Activated T-cell treated with anti-CD3 and anti-CD28 coated beads for 24 hours (primary cell): ENCODE measurements around the gene SMURF2.
A peak's percentile ranks its signal among the peaks of the same experiment; 100 is the strongest.

Experiments used
- DNase-seq: peaks from one replicate; pipeline ENCODE4 v3.0.0-alpha.2; 2020; ENCODE audit warnings: low read depth

The SMURF2 gene

GRCh38 chr17:64536913-64537312 lies 125.2 kb downstream of the SMURF2 start:
- no peak for DNase-seq

GRCh38 chr17:64535357-64535756 lies 126.8 kb downstream of the SMURF2 start:
- DNase-seq = no peak

- no peak for DNase-seq
Observed at GRCh38 chr17:64534187-64534586, 127.9 kb downstream of the SMURF2 start.

- no peak for DNase-seq
Observed at GRCh38 chr17:64533784-64534183, 128.3 kb downstream of the SMURF2 start.

GRCh38 chr17:64532409-64532808 lies 129.7 kb downstream of the SMURF2 start:
- DNase-seq = no peak

- DNase-seq = no peak
Observed at GRCh38 chr17:64531955-64532371, 130.1 kb downstream of the SMURF2 start.

GRCh38 chr17:64529221-64529620 lies 132.9 kb downstream of the SMURF2 start:
- no peak for DNase-seq

- DNase-seq = no peak
Observed at GRCh38 chr17:64527914-64528313, 134.2 kb downstream of the SMURF2 start.

GRCh38 chr17:64520359-64520758 lies 141.7 kb downstream of the SMURF2 start:
- no peak for DNase-seq

GRCh38 chr17:64519601-64520000 lies 142.5 kb downstream of the SMURF2 start:
- DNase-seq = no peak

- no peak for DNase-seq
Observed at GRCh38 chr17:64515829-64516228, 146.3 kb downstream of the SMURF2 start.

GRCh38 chr17:64515419-64515818 lies 146.7 kb downstream of the SMURF2 start:
- DNase-seq = no peak

- DNase-seq = no peak
Observed at GRCh38 chr17:64509179-64509578, 152.9 kb downstream of the SMURF2 start.

GRCh38 chr17:64508683-64509082 lies 153.4 kb downstream of the SMURF2 start:
- no peak for DNase-seq

- DNase-seq = peak; percentile 22
Observed at GRCh38 chr17:64507413-64507782, 154.7 kb downstream of the SMURF2 start.

GRCh38 chr17:64506576-64507412 lies 155.3 kb downstream of the SMURF2 start, which contains the start of gene CEP95:
Gene CEP95, plus strand, starts transcription at chr17:64506977. Its CDS starts 121 bp downstream, at chr17:64507098.
- peak; percentile 95 for DNase-seq

GRCh38 chr17:64506201-64506575 lies 155.9 kb downstream of the SMURF2 start, which contains the start of gene DDX5:
Gene DDX5, minus strand, starts transcription at chr17:64506289. Its CDS starts 170 bp downstream, at chr17:64506119.
- peak; percentile 96 for DNase-seq

- peak; percentile 78 for DNase-seq
Observed at GRCh38 chr17:64505340-64506200, 156.5 kb downstream of the SMURF2 start.

GRCh38 chr17:64504769-64505339 lies 157.3 kb downstream of the SMURF2 start:
- no peak for DNase-seq

GRCh38 chr17:64503821-64504768 lies 158.0 kb downstream of the SMURF2 start:
- DNase-seq = no peak

GRCh38 chr17:64503341-64503740 lies 158.8 kb downstream of the SMURF2 start:
- no peak for DNase-seq
